HepG2 (cell line): ENCODE results near the gene METAP1D. TPM values are rescaled to one million over a fixed set of nuclear protein-coding genes. Genes with fewer than 3 reads are reported as not detected.

Source experiments
- CENPT ChIP-seq: sonication (generic); formaldehyde crosslinking; IDR thresholded peaks from 2 replicates; pipeline ENCODE4 v1.8.0; 2022; ENCODE audit warnings: low read depth, mild to moderate bottlenecking, moderate library complexity, missing genetic modification reagents
- HMGA1 ChIP-seq: sonication (generic); formaldehyde crosslinking; conservative IDR thresholded peaks from 2 replicates; pipeline ENCODE4 v1.4.0; 2020; ENCODE audit warnings: missing genetic modification reagents
- HNF4A ChIP-seq: sonication (generic); formaldehyde crosslinking; IDR thresholded peaks from 2 replicates; pipeline ENCODE4 v1.4.0; 2020; ENCODE audit warnings: missing genetic modification reagents
- HNRNPLL ChIP-seq: fragments of 200-400 bp; formaldehyde crosslinking; IDR thresholded peaks from 2 replicates; pipeline ENCODE4 v1.6.1; 2017; ENCODE audit warnings: mild to moderate bottlenecking, low read depth, low read length; ENCODE audit not compliant: poor library complexity, severe bottlenecking
- KMT2B ChIP-seq: IDR thresholded peaks from 2 replicates; pipeline ENCODE4 v1.6.1; 2016; ENCODE audit warnings: missing genetic modification reagents, missing compliant biosample characterization
- MYC ChIP-seq: sonication (generic); formaldehyde crosslinking; IDR thresholded peaks from 2 replicates; pipeline ENCODE4 v1.9.0; 2021; ENCODE audit warnings: missing genetic modification reagents, borderline replicate concordance
- TBX2 ChIP-seq: sonication (generic); formaldehyde crosslinking; IDR thresholded peaks from 2 replicates; pipeline ENCODE4 v1.5.0; 2020; ENCODE audit warnings: missing genetic modification reagents, mild to moderate bottlenecking, borderline replicate concordance
- ZIK1 ChIP-seq: sonication (generic); formaldehyde crosslinking; IDR thresholded peaks from 2 replicates; pipeline ENCODE4 v1.5.0; 2020; ENCODE audit warnings: mild to moderate bottlenecking, low read depth, missing genetic modification reagents, borderline replicate concordance
- ZNF136 ChIP-seq: sonication (generic); formaldehyde crosslinking; IDR thresholded peaks from 2 replicates; pipeline ENCODE4 v1.8.1; 2022; ENCODE audit warnings: low read depth, mild to moderate bottlenecking, moderate library complexity, missing genetic modification reagents
- ZNF253 ChIP-seq: sonication (generic); formaldehyde crosslinking; IDR thresholded peaks from 2 replicates; pipeline ENCODE4 v1.8.0; 2022; ENCODE audit warnings: mild to moderate bottlenecking, missing genetic modification reagents, borderline replicate concordance
- ZNF260 ChIP-seq: sonication (generic); formaldehyde crosslinking; IDR thresholded peaks from 2 replicates; pipeline ENCODE4 v1.4.0; 2020; ENCODE audit warnings: missing genetic modification reagents, low read depth, mild to moderate bottlenecking, borderline replicate concordance
- ZNF550 ChIP-seq: sonication (generic); formaldehyde crosslinking; IDR thresholded peaks from 2 replicates; pipeline ENCODE4 v1.4.0; 2020; ENCODE audit warnings: mild to moderate bottlenecking, missing genetic modification reagents, borderline replicate concordance
- ZNF746 ChIP-seq: sonication (generic); formaldehyde crosslinking; IDR thresholded peaks from 2 replicates; pipeline ENCODE4 v1.8.0; 2022; ENCODE audit warnings: mild to moderate bottlenecking, missing genetic modification reagents
- ZSCAN31 ChIP-seq: sonication (generic); formaldehyde crosslinking; IDR thresholded peaks from 2 replicates; pipeline ENCODE4 v1.5.0; 2020; ENCODE audit warnings: low read depth, mild to moderate bottlenecking, missing genetic modification reagents
- polyA plus RNA-seq, 8 experiments: library from polyadenylated mRNA; depleted of rRNA in 3 of 8; stranded (reverse) in 7 of 8; unstranded in 1 of 8; fragments of >200 nt; fragmentation: Illumina TruSeq in 4 of 8; extraction: Trizol in 4 of 8; gene quantifications; 2 replicates each; pipeline versions ENCODE4 v1.2.1 to v1.2.3, GENCODE V29; 2011 to 2016; ENCODE audit warnings: low read depth in 4 of 8, missing spikeins in 1 of 8, mixed read lengths in 1 of 8; ENCODE audit not compliant: insufficient read depth in 1 of 8
- total RNA-seq, 5 experiments: library from RNA; depleted of rRNA; stranded (reverse); fragments of >200 nt; fragmentation: Illumina TruSeq; extraction: Trizol; gene quantifications; 2 replicates each; pipeline ENCODE4 v1.2.3, GENCODE V29; 2016; ENCODE audit warnings: low read depth in 1 of 5
- TF ChIP-seq, protein P1 (sequence below): sonication (generic); formaldehyde crosslinking; IDR thresholded peaks from 2 replicates; pipeline ENCODE4 v1.4.0; 2020; ENCODE audit warnings: missing genetic modification reagents
- TF ChIP-seq, protein P2 (sequence below): sonication (generic); formaldehyde crosslinking; IDR thresholded peaks from 2 replicates; pipeline ENCODE4 v1.4.0; 2020; ENCODE audit warnings: missing genetic modification reagents
- TF ChIP-seq, protein P3 (sequence below): sonication (generic); formaldehyde crosslinking; IDR thresholded peaks from 2 replicates; pipeline ENCODE4 v1.8.0; 2022; ENCODE audit warnings: missing genetic modification reagents, mild to moderate bottlenecking, borderline replicate concordance
- TF ChIP-seq, protein P4 (sequence below): sonication (generic); formaldehyde crosslinking; conservative IDR thresholded peaks from 2 replicates; pipeline ENCODE4 v1.8.1; 2023; ENCODE audit warnings: missing genetic modification reagents
- TF ChIP-seq, protein P5 (sequence below): sonication (generic); formaldehyde crosslinking; IDR thresholded peaks from 2 replicates; pipeline ENCODE4 v1.4.0; 2020; ENCODE audit warnings: mild to moderate bottlenecking, missing genetic modification reagents

The METAP1D gene
- total and polyA plus RNA-seq, 2 of the 13 experiments (the other 11 are each of a cell fraction or from before 2014, with no cell fraction given): 14.7 to 21.6 TPM

DNA sequence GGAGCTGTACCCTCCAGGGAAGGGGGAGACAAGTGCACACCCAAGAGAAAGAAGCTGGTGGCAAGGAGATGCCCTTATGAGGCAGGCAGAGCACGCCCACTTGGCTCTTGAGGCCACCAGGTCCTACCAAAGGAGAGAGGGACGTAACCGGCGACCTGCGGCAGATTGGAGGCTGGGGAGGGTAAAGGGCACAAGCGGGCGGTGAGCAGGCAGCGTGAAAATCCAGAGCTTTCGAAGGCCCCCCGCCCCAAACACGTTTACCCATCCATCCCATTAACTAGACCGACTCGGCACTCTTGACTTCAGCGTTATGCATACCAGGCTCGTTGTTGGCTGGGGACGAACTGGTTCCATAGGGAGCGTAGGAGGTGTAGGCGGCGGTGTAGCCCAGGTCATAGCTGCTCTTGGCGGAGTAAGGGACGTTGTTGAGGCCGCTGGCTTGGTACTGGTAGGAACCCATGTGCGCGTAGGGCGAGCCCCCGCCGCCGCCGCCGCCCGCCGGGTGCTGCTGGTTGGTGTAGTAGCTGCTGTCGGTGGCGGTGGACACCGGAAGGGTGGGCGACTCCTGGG, 102.2 kb downstream of the METAP1D start (continued):
- TF ChIP-seq ZNF253 (CRISPR knock-in tag) (peak; percentile 24; the same call in 1 of the 2 replicates), ZNF136 (CRISPR knock-in tag) (0 out of 2 replicates have a peak, but pooled peaks have one; percentile 48), ZSCAN31 (0 out of 2 replicates have a peak, but pooled peaks have one; percentile 19), HMGA1 (no peak), ZIK1 (0 out of 2 replicates have a peak, but pooled peaks have one; percentile 8), HNF4A (CRISPR knock-in tag) (0 out of 2 replicates have a peak, but pooled peaks have one; percentile 5), ZNF746 (CRISPR knock-in tag) (0 out of 2 replicates have a peak, but pooled peaks have one; percentile 28), HNRNPLL (peak; percentile 21), TBX2 (0 out of 2 replicates have a peak, but pooled peaks have one; percentile 12), ZNF550 (CRISPR knock-in tag) (0 out of 2 replicates have a peak, but pooled peaks have one; percentile 19), MYC (CRISPR knock-in tag) (peak; percentile 26), CENPT (no peak), KMT2B (CRISPR knock-in tag) (0 out of 2 replicates have a peak, but pooled peaks have one; percentile 7), ZNF260 (no peak)
- TF ChIP-seq, protein P1, sequence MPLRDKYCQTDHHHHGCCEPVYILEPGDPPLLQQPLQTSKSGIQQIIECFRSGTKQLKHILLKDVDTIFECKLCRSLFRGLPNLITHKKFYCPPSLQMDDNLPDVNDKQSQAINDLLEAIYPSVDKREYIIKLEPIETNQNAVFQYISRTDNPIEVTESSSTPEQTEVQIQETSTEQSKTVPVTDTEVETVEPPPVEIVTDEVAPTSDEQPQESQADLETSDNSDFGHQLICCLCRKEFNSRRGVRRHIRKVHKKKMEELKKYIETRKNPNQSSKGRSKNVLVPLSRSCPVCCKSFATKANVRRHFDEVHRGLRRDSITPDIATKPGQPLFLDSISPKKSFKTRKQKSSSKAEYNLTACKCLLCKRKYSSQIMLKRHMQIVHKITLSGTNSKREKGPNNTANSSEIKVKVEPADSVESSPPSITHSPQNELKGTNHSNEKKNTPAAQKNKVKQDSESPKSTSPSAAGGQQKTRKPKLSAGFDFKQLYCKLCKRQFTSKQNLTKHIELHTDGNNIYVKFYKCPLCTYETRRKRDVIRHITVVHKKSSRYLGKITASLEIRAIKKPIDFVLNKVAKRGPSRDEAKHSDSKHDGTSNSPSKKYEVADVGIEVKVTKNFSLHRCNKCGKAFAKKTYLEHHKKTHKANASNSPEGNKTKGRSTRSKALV: 0 out of 2 replicates have a peak, but pooled peaks have one; percentile 25
- TF ChIP-seq, protein P2, sequence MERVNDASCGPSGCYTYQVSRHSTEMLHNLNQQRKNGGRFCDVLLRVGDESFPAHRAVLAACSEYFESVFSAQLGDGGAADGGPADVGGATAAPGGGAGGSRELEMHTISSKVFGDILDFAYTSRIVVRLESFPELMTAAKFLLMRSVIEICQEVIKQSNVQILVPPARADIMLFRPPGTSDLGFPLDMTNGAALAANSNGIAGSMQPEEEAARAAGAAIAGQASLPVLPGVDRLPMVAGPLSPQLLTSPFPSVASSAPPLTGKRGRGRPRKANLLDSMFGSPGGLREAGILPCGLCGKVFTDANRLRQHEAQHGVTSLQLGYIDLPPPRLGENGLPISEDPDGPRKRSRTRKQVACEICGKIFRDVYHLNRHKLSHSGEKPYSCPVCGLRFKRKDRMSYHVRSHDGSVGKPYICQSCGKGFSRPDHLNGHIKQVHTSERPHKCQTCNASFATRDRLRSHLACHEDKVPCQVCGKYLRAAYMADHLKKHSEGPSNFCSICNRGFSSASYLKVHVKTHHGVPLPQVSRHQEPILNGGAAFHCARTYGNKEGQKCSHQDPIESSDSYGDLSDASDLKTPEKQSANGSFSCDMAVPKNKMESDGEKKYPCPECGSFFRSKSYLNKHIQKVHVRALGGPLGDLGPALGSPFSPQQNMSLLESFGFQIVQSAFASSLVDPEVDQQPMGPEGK: 0 out of 2 replicates have a peak, but pooled peaks have one; percentile 2
- TF ChIP-seq, protein P3, sequence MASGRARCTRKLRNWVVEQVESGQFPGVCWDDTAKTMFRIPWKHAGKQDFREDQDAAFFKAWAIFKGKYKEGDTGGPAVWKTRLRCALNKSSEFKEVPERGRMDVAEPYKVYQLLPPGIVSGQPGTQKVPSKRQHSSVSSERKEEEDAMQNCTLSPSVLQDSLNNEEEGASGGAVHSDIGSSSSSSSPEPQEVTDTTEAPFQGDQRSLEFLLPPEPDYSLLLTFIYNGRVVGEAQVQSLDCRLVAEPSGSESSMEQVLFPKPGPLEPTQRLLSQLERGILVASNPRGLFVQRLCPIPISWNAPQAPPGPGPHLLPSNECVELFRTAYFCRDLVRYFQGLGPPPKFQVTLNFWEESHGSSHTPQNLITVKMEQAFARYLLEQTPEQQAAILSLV (CRISPR knock-in tag): peak; percentile 43; the same call in 1 of the 2 replicates
- TF ChIP-seq, protein P4, sequence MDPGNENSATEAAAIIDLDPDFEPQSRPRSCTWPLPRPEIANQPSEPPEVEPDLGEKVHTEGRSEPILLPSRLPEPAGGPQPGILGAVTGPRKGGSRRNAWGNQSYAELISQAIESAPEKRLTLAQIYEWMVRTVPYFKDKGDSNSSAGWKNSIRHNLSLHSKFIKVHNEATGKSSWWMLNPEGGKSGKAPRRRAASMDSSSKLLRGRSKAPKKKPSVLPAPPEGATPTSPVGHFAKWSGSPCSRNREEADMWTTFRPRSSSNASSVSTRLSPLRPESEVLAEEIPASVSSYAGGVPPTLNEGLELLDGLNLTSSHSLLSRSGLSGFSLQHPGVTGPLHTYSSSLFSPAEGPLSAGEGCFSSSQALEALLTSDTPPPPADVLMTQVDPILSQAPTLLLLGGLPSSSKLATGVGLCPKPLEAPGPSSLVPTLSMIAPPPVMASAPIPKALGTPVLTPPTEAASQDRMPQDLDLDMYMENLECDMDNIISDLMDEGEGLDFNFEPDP (CRISPR knock-in tag): no peak
- TF ChIP-seq, protein P5, sequence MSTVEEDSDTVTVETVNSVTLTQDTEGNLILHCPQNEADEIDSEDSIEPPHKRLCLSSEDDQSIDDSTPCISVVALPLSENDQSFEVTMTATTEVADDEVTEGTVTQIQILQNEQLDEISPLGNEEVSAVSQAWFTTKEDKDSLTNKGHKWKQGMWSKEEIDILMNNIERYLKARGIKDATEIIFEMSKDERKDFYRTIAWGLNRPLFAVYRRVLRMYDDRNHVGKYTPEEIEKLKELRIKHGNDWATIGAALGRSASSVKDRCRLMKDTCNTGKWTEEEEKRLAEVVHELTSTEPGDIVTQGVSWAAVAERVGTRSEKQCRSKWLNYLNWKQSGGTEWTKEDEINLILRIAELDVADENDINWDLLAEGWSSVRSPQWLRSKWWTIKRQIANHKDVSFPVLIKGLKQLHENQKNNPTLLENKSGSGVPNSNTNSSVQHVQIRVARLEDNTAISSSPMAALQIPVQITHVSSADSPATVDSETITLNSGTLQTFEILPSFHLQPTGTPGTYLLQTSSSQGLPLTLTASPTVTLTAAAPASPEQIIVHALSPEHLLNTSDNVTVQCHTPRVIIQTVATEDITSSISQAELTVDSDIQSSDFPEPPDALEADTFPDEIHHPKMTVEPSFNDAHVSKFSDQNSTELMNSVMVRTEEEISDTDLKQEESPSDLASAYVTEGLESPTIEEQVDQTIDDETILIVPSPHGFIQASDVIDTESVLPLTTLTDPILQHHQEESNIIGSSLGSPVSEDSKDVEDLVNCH (CRISPR knock-in tag): no peak
